ENCODE data around the gene CORIN. TPM values are rescaled to one million over a fixed set of nuclear protein-coding genes. Genes with fewer than 3 reads are reported as not detected.

Gene CORIN
- polyA plus RNA-seq, 1 donor from 2014 or later: 0.25 TPM

- Histone ChIP-seq H2AFZ (ENCODE audit: low read depth, low read length) (no peak overlapping the region), H3K36me3 (ENCODE audit: insufficient read depth, low read length) (no peaks in the 10 kb centered on the region), H3K4me3 (ENCODE audit: low read length) (no peak overlapping the region), H3K9me2 (ENCODE audit: insufficient read depth, low read length) (no peaks in the 10 kb centered on the region), H3K9ac (ENCODE audit: low read length) (no peak overlapping the region), H3K27me3 (ENCODE audit: insufficient read depth, low read depth, low read length) (no peaks in the 10 kb centered on the region), H3F3A (ENCODE audit: insufficient read depth, low read length, poor library complexity, severe bottlenecking) (no peaks in the 10 kb centered on the region), H4K20me1 (ENCODE audit: insufficient read depth) (no peaks in the 10 kb centered on the region), H3K27ac (ENCODE audit: low read length) (no peak overlapping the region), H3K79me2 (replicated peaks; ENCODE audit: insufficient read depth, low read length) (no peaks in the 10 kb centered on the region), H3K9me3 (ENCODE audit: low read length) (no peaks in the 10 kb centered on the region), H3K4me2 (ENCODE audit: low read length) (no peak overlapping the region)
- TF ChIP-seq TAF1 (IDR thresholded peaks at IDR 0.05; ENCODE audit: low read depth) (no peak), CTCF (IDR thresholded peaks at IDR 0.05; ENCODE audit: poor library complexity, severe bottlenecking) (no peak), EZH2 (IDR thresholded peaks at IDR 0.05; ENCODE audit: borderline replicate concordance, insufficient read depth, low read length, poor library complexity, severe bottlenecking) (no peak), EP300 (conservative IDR thresholded peaks at IDR 0.05; ENCODE audit: poor library complexity, severe bottlenecking) (no peak), SMC3 (conservative IDR thresholded peaks at IDR 0.05; ENCODE audit: poor library complexity) (no peak)
These were observed 206.7 kb downstream of the CORIN start for GRCh38 chr4:47631161-47631560.

- H3K79me2 ChIP-seq (replicated peaks; ENCODE audit: insufficient read depth, low read length): no peaks in the 10 kb centered on the region
- TF ChIP-seq CTCF (IDR thresholded peaks at IDR 0.05; ENCODE audit: poor library complexity, severe bottlenecking): no peak
- TF ChIP-seq TAF1 (IDR thresholded peaks at IDR 0.05; ENCODE audit: low read depth): no peak
- no peak for TF ChIP-seq POLR2AphosphoS5 (IDR thresholded peaks at IDR 0.05)
- TF ChIP-seq SMC3 (conservative IDR thresholded peaks at IDR 0.05; ENCODE audit: poor library complexity): no peak
- TF ChIP-seq EP300 (conservative IDR thresholded peaks at IDR 0.05; ENCODE audit: poor library complexity, severe bottlenecking): no peak
- TF ChIP-seq MXI1 (conservative IDR thresholded peaks at IDR 0.05; ENCODE audit: poor library complexity, severe bottlenecking): no peak
- TF ChIP-seq EZH2 (IDR thresholded peaks at IDR 0.05; ENCODE audit: borderline replicate concordance, insufficient read depth, low read length, poor library complexity, severe bottlenecking): no peak
- TF ChIP-seq RAD21 (conservative IDR thresholded peaks at IDR 0.05): no peak
- no peak for TF ChIP-seq REST (IDR thresholded peaks at IDR 0.05; ENCODE audit: borderline replicate concordance)
- H3K4me3 ChIP-seq (ENCODE audit: low read length): no peak overlapping the region
- no peak overlapping the region for H2AFZ ChIP-seq (ENCODE audit: low read depth, low read length)
- H3F3A ChIP-seq (ENCODE audit: insufficient read depth, low read length, poor library complexity, severe bottlenecking): no peaks in the 10 kb centered on the region
- no peaks in the 10 kb centered on the region for H3K27me3 ChIP-seq (ENCODE audit: insufficient read depth, low read depth, low read length)
- no peaks in the 10 kb centered on the region for H3K9me3 ChIP-seq (ENCODE audit: low read length)
- no peaks in the 10 kb centered on the region for H3K9me2 ChIP-seq (ENCODE audit: insufficient read depth, low read length)
- H3K9ac ChIP-seq (ENCODE audit: low read length): no peak overlapping the region
- no peaks in the 10 kb centered on the region for H4K20me1 ChIP-seq (ENCODE audit: insufficient read depth)
- no peaks in the 10 kb centered on the region for H3K36me3 ChIP-seq (ENCODE audit: insufficient read depth, low read length)
- no peak overlapping the region for H3K27ac ChIP-seq (ENCODE audit: low read length)
- no peak overlapping the region for H3K4me2 ChIP-seq (ENCODE audit: low read length)
These were observed 213.8 kb downstream of the CORIN start for GRCh38 chr4:47624031-47624441.
